Natural killer cell (primary cell): Measurements from ENCODE around the gene STAT4. TPM values are rescaled to one million over a fixed set of nuclear protein-coding genes. Genes with fewer than 3 reads are reported as not detected.

ENCODE experiments used
- ATAC-seq, 3 donors: fragments of 150-1000 bp in 2 of 3; fragments of 200-7000 bp in 1 of 3; cut with Tn5 transposase; 1 replicate in 1 of 3; 2 replicates in 2 of 3; pipeline ENCODE4 v1.10.0; 2021; ENCODE audit warnings: mild to moderate bottlenecking in 2 of 3, moderate library complexity in 2 of 3
- DNase-seq, 2 donors: peaks; one replicate each; pipeline versions ENCODE4 v3.0.0 to v3.0.0-alpha.2; 2013 to 2021; ENCODE audit warnings: mixed read lengths in 1 of 2
- H3K27ac ChIP-seq: one replicate; pipeline ENCODE4 v1.5.1; 2013; ENCODE audit warnings: mild to moderate bottlenecking, low read length
- H3K27me3 ChIP-seq: one replicate; pipeline ENCODE4 v1.6.1; 2013; ENCODE audit warnings: low read length; ENCODE audit not compliant: control insufficient read depth, insufficient read depth
- H3K36me3 ChIP-seq: one replicate; pipeline ENCODE4 v1.6.1; 2013; ENCODE audit warnings: low read length; ENCODE audit not compliant: control insufficient read depth, insufficient read depth
- H3K4me1 ChIP-seq: one replicate; pipeline ENCODE4 v1.6.1; 2013; ENCODE audit warnings: low read length; ENCODE audit not compliant: control insufficient read depth, insufficient read depth
- H3K4me3 ChIP-seq: one replicate; pipeline ENCODE4 v1.5.1; 2013; ENCODE audit warnings: low read length
- H3K9me3 ChIP-seq: one replicate; pipeline ENCODE4 v1.6.1; 2013; ENCODE audit warnings: low read length; ENCODE audit not compliant: control insufficient read depth, insufficient read depth
- H3K27ac Mint-ChIP-seq, 2 donors: one replicate each; pipeline ENCODE4 v1.8.0; 2022; ENCODE audit warnings: mild to moderate bottlenecking in 2 of 2, mixed read lengths in 2 of 2, moderate library complexity in 1 of 2
- H3K27me3 Mint-ChIP-seq, 2 donors: one replicate each; pipeline ENCODE4 v1.8.0; 2022; ENCODE audit warnings: low read depth in 2 of 2, mixed read lengths in 2 of 2
- H3K36me3 Mint-ChIP-seq: one replicate; pipeline ENCODE4 v1.8.0; 2022; ENCODE audit warnings: mixed read lengths
- H3K4me1 Mint-ChIP-seq, 2 donors: one replicate each; pipeline ENCODE4 v1.8.0; 2022; ENCODE audit warnings: mixed read lengths in 2 of 2
- H3K4me3 Mint-ChIP-seq: one replicate; pipeline ENCODE4 v1.8.0; 2022; ENCODE audit warnings: mild to moderate bottlenecking, moderate library complexity, mixed read lengths
- H3K9me3 Mint-ChIP-seq, 2 donors: one replicate each; pipeline ENCODE4 v1.8.0; 2022; ENCODE audit warnings: mixed read lengths in 2 of 2
- CTCF ChIP-seq: fragments of 200-600 bp; IDR thresholded peaks from one replicate; pipeline ENCODE4 v1.8.0; 2022; ENCODE audit warnings: antibody characterized with exemption
- WGBS: methylation state at CpG from one replicate; pipeline ENCODE4 v1.1.7; 2013; ENCODE audit warnings: missing lambda C conversion rate; ENCODE audit not compliant: insufficient coverage; 5-methylcytosine and 5-hydroxymethylcytosine counted together
- intact Hi-C: fragments of 100-400 bp; cut with micrococcal nuclease; formaldehyde crosslinking; loops from one replicate; pipeline ENCODE4 v1.14.2; 2022
- total RNA-seq, 4 donors: library from RNA; stranded (reverse); fragments of 120-200 nt in 1 of 4; gene quantifications; one replicate each; pipeline versions ENCODE4 v1.2.3 to v1.2.4, GENCODE V29; 2013 to 2022

The STAT4 gene
- total RNA-seq, 3 donors from 2014 or later (not counting 1 experiment from before 2014, with no cell fraction given) = 264 to 339 (median 304) TPM

- peaks cover 34% of the 10 kb centered on the region for H3K4me1 ChIP-seq
- peak in 1 of 2 donors; percentile 51 for DNase-seq
Measured at GRCh38 chr2:191149391-191149790, 1.4 kb downstream of the STAT4 start.

GRCh38 chr2:191148791-191149190, 2.0 kb downstream of the STAT4 start:
- intact Hi-C loops = loop anchor here (1.0 kb wide), 1 partner anchor 20 kb away; no protein-coding TSS in a partner anchor
- 5% methylated on average over 2 of the region's 2 CpGs for WGBS
- Mint-ChIP-seq H3K9me3 (no peaks in the 10 kb centered on the region), H3K27me3 (no peaks in the 10 kb centered on the region), H3K36me3 (peaks cover 33% of the 10 kb centered on the region), H3K27ac (peak overlapping the region; percentile 95 to 98), H3K4me3 (peak overlapping the region; percentile 87), H3K4me1 (peaks cover 80 to 84% of the 10 kb centered on the region in 2 donors)
- Histone ChIP-seq H3K27me3 (no peaks in the 10 kb centered on the region), H3K27ac (peak overlapping the region; percentile 92), H3K4me1 (peaks cover 40% of the 10 kb centered on the region), H3K9me3 (no peaks in the 10 kb centered on the region), H3K36me3 (peaks cover 41% of the 10 kb centered on the region), H3K4me3 (peak overlapping the region; percentile 63)
- peak in 1 of 2 donors; percentile 82 for DNase-seq
- ATAC-seq = peak; percentile 15 to 46 (median 27)
- no peak for TF ChIP-seq CTCF

More at GRCh38 chr2:191149391-191149790, 1.4 kb downstream of the STAT4 start:
- H3K4me1 Mint-ChIP-seq = peaks cover 76 to 78% of the 10 kb centered on the region in 2 donors
- Histone ChIP-seq H3K9me3 (no peaks in the 10 kb centered on the region), H3K27ac (peak overlapping the region; percentile 92), H3K27me3 (no peaks in the 10 kb centered on the region), H3K4me3 (peak overlapping the region; percentile 63), H3K36me3 (peaks cover 35% of the 10 kb centered on the region)
- H3K36me3 Mint-ChIP-seq = peaks cover 27% of the 10 kb centered on the region
- ATAC-seq = no peak
- intact Hi-C loops = no loop called here
- no peaks in the 10 kb centered on the region for H3K9me3 Mint-ChIP-seq
- peak overlapping the region; percentile 87 for H3K4me3 Mint-ChIP-seq
- no peaks in the 10 kb centered on the region for H3K27me3 Mint-ChIP-seq
- peak overlapping the region; percentile 95 to 98 for H3K27ac Mint-ChIP-seq
- no peak for TF ChIP-seq CTCF
- WGBS = 45% methylated on average over 2 of the region's 4 CpGs

- TF ChIP-seq CTCF = no peak
- H3K9me3 ChIP-seq = no peaks in the 10 kb centered on the region
- peaks cover 34% of the 10 kb centered on the region for H3K36me3 Mint-ChIP-seq
- H3K27ac ChIP-seq = peak overlapping the region; percentile 92
- H3K9me3 Mint-ChIP-seq = no peaks in the 10 kb centered on the region
- H3K4me1 ChIP-seq = peaks cover 41% of the 10 kb centered on the region
- H3K4me3 Mint-ChIP-seq = peak overlapping the region; percentile 87
- peak overlapping the region; percentile 95 to 98 for H3K27ac Mint-ChIP-seq
- H3K27me3 Mint-ChIP-seq = no peaks in the 10 kb centered on the region
- intact Hi-C loops = loop anchor here (1.0 kb wide), 1 partner anchor 20 kb away; no protein-coding TSS in a partner anchor
- DNase-seq = peak in 1 of 2 donors; percentile 57
- peaks cover 46% of the 10 kb centered on the region for H3K36me3 ChIP-seq
- no peak for ATAC-seq
- peak overlapping the region; percentile 63 for H3K4me3 ChIP-seq
- WGBS = 29% methylated on average over 1 of the region's 1 CpG
- peaks cover 81 to 87% of the 10 kb centered on the region in 2 donors for H3K4me1 Mint-ChIP-seq
- no peaks in the 10 kb centered on the region for H3K27me3 ChIP-seq
Measured at GRCh38 chr2:191148281-191148680, 2.5 kb downstream of the STAT4 start.
